ENCODE results near the gene MUC12. TPM values are rescaled to one million over a fixed set of nuclear protein-coding genes. Genes with fewer than 3 reads are reported as not detected.
A peak's percentile ranks its signal among the peaks of the same experiment; 100 is the strongest.

Gene MUC12
- total and polyA plus RNA-seq, 9 of the 15 experiments (the other 6 are each of a cell fraction or from before 2014, with no cell fraction given), result 0.23 to 1.2 (median 0.79) TPM; not detected in 1

DNA sequence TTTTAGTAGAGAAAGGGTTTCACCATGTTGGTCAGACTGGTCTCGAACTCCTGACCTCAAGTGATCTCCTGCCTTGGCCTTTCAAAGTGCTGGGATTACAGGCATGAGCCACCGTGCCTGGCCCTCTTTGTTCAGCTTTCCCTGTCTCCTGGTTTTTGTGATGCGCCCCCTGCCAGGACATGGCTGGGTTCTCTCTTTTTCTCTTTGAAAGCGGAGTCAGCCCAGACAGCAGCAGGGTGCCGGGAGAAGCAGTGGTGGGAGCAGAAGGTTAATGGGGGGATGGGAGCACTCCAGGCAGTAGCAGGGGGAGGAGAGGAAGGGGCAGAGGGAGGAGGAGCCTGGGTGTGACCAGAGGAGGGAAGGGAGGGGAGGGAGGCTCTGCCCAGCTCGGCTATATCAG is 18.2 kb upstream of the MUC12 start:
- H3K9ac ChIP-seq (ENCODE audit: insufficient read depth in 1 of 2, low read depth in 2 of 2, low read length in 2 of 2), result peak overlapping the region in 1 of 2 experiments; percentile 39; a peak in 1 of 4 replicates
- no peak for FAIRE-seq
- in situ Hi-C loops (cut with MboI), result no loop called here
- 0 out of 2 replicates have a peak, but pooled peaks cover 2% of the 10 kb centered on the region for H4K20me1 ChIP-seq (replicated peaks; ENCODE audit: control insufficient read depth, insufficient read depth, low read length)
- H3K4me3 ChIP-seq, result no peak overlapping the region
- H3K9me1 ChIP-seq (ENCODE audit: control insufficient read depth, insufficient read depth, low read length), result no peaks in the 10 kb centered on the region
- H3K36me3 ChIP-seq (ENCODE audit: control insufficient read depth, insufficient read depth, low read length), result no peaks in the 10 kb centered on the region
- no TSS peak for BruUV-seq (replicated peaks)
- peak; percentile 35 for ATAC-seq
- no peaks in the 10 kb centered on the region for H3K9me3 ChIP-seq (replicated peaks; ENCODE audit: control insufficient read depth, insufficient read depth, low read depth, low read length)
- peaks cover 30 to 51% of the 10 kb centered on the region in 2 experiments for H3K27me3 ChIP-seq (ENCODE audit: control insufficient read depth in 2 of 2, insufficient read depth in 2 of 2, low read length in 2 of 2)
- peak; percentile 22 to 70 (median 51) for DNase-seq (ENCODE audit: extremely low read depth in 1 of 4, low spot score in 3 of 4)
- H2AFZ ChIP-seq (ENCODE audit: low read depth, low read length), result no peak overlapping the region
- POLR2A ChIA-PET, result interaction anchor here (0.6 to 2.5 kb wide), 4 partner anchors 9 to 113 kb away, joined by 3 to 8 read pairs (median 3); no protein-coding TSS in a partner anchor
- H3K4me2 ChIP-seq (ENCODE audit: insufficient read depth, low read length), result no peak overlapping the region
- no peak overlapping the region for H3K27ac ChIP-seq (ENCODE audit: extremely low read depth, low read depth, low read length)
- 5% methylated on average over 5 of the region's 6 CpGs for WGBS (ENCODE audit: insufficient coverage, low coverage, missing lambda C conversion rate)
- H3K79me2 ChIP-seq (ENCODE audit: control insufficient read depth, insufficient read depth, low read length), result no peaks in the 10 kb centered on the region
- intact Hi-C loops (cut with micrococcal nuclease), result no loop called here
- no peak for TF ChIP-seq ZNF75A (CRISPR knock-in tag; IDR thresholded peaks at IDR 0.05)
- TF ChIP-seq MYBL2 (IDR thresholded peaks at IDR 0.05; ENCODE audit: low read depth), result no peak
- TF ChIP-seq MYBL2 (CRISPR knock-in tag; IDR thresholded peaks at IDR 0.05; ENCODE audit: borderline replicate concordance), result no peak
- no peak for TF ChIP-seq ZNF583 (CRISPR knock-in tag; IDR thresholded peaks at IDR 0.05)
- no peak for TF ChIP-seq PTBP1 (IDR thresholded peaks at IDR 0.05; ENCODE audit: low read depth, low read length)
- TF ChIP-seq, protein P1, sequence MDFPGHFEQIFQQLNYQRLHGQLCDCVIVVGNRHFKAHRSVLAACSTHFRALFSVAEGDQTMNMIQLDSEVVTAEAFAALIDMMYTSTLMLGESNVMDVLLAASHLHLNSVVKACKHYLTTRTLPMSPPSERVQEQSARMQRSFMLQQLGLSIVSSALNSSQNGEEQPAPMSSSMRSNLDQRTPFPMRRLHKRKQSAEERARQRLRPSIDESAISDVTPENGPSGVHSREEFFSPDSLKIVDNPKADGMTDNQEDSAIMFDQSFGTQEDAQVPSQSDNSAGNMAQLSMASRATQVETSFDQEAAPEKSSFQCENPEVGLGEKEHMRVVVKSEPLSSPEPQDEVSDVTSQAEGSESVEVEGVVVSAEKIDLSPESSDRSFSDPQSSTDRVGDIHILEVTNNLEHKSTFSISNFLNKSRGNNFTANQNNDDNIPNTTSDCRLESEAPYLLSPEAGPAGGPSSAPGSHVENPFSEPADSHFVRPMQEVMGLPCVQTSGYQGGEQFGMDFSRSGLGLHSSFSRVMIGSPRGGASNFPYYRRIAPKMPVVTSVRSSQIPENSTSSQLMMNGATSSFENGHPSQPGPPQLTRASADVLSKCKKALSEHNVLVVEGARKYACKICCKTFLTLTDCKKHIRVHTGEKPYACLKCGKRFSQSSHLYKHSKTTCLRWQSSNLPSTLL (IDR thresholded peaks at IDR 0.05), result no peak
- no peak for TF ChIP-seq PKNOX1 (IDR thresholded peaks at IDR 0.05)
- TF ChIP-seq RB1 (IDR thresholded peaks at IDR 0.05; ENCODE audit: low read depth), result no peak
- TF ChIP-seq PML (IDR thresholded peaks at IDR 0.05; ENCODE audit: low read length), result no peak
- no peak for TF ChIP-seq ARID2 (IDR thresholded peaks at IDR 0.05)
- no peak for TF ChIP-seq ZNF354B (CRISPR knock-in tag; IDR thresholded peaks at IDR 0.05)
- no peak for TF ChIP-seq ZNF174 (CRISPR knock-in tag; IDR thresholded peaks at IDR 0.05)
- no peak for TF ChIP-seq POLR2G (IDR thresholded peaks at IDR 0.05; ENCODE audit: low read depth, low read length)
- TF ChIP-seq HLTF (IDR thresholded peaks at IDR 0.05), result no peak
- TF ChIP-seq ZNF274 (IDR thresholded peaks at IDR 0.05; ENCODE audit: borderline replicate concordance, low read depth, low read length), result no peak
- CTCF ChIA-PET (ENCODE audit: low intra/inter-chr PET ratio), result no interaction called here
- peaks cover 0 to 12% of the 10 kb centered on the region in 2 experiments; a peak in 2 of 5 replicates for H3K4me1 ChIP-seq (replicated peaks in 1 of 2; ENCODE audit: control insufficient read depth in 2 of 2, insufficient read depth in 2 of 2, low read length in 2 of 2)

Data from K562 (cell line).